Measurements from ENCODE around the gene MMP11. TPM values are rescaled to one million over a fixed set of nuclear protein-coding genes. Genes with fewer than 3 reads are reported as not detected.

Gene MMP11
- total RNA-seq, 2 donors from 2014 or later = 2.3 to 4.5 TPM

DNA sequence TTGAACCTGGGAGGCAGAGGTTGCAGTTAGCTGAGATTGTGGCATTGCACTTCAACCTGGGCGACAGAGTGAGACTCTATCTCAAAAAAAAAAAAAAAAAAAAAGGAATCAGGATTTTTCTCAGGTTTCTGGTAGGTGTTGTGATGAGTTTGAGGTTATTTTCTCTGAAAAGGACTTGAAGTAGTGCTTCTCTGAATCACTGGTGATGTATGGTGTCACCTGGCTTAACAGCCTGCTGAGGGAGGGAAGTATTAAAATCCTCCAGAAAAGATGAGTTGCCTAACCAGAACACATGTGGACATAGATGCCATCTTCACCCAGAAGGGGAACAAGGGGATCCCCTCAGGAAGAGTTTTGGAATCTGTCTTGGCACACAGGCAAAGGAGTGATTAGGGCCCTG, 34.2 kb downstream of the MMP11 start:
- H3K4me3 ChIP-seq = no peak overlapping the region
- H3K27ac ChIP-seq = no peak overlapping the region
- no peak for DNase-seq
- intact Hi-C loops (cut with DNase I) = no loop called here
- TF ChIP-seq, protein P1, sequence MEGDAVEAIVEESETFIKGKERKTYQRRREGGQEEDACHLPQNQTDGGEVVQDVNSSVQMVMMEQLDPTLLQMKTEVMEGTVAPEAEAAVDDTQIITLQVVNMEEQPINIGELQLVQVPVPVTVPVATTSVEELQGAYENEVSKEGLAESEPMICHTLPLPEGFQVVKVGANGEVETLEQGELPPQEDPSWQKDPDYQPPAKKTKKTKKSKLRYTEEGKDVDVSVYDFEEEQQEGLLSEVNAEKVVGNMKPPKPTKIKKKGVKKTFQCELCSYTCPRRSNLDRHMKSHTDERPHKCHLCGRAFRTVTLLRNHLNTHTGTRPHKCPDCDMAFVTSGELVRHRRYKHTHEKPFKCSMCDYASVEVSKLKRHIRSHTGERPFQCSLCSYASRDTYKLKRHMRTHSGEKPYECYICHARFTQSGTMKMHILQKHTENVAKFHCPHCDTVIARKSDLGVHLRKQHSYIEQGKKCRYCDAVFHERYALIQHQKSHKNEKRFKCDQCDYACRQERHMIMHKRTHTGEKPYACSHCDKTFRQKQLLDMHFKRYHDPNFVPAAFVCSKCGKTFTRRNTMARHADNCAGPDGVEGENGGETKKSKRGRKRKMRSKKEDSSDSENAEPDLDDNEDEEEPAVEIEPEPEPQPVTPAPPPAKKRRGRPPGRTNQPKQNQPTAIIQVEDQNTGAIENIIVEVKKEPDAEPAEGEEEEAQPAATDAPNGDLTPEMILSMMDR (IDR thresholded peaks at IDR 0.05) = no peak
- H3K9ac ChIP-seq (ENCODE audit: low read depth in 2 of 2, low read length in 2 of 2) = no peak overlapping the region
- H3K4me1 ChIP-seq = no peaks in the 10 kb centered on the region
- H3K36me3 ChIP-seq = peaks cover 17% of the 10 kb centered on the region
- no peaks in the 10 kb centered on the region for H3K27me3 ChIP-seq
- H3K9me3 ChIP-seq = no peaks in the 10 kb centered on the region

- H3K36me3 ChIP-seq = no peaks in the 10 kb centered on the region
- DNase-seq = no peak
- TF ChIP-seq, protein P1 (IDR thresholded peaks at IDR 0.05) = no peak
Observed at GRCh38 chr22:23812378-23812777, 39.7 kb downstream of the MMP11 start.

DNA sequence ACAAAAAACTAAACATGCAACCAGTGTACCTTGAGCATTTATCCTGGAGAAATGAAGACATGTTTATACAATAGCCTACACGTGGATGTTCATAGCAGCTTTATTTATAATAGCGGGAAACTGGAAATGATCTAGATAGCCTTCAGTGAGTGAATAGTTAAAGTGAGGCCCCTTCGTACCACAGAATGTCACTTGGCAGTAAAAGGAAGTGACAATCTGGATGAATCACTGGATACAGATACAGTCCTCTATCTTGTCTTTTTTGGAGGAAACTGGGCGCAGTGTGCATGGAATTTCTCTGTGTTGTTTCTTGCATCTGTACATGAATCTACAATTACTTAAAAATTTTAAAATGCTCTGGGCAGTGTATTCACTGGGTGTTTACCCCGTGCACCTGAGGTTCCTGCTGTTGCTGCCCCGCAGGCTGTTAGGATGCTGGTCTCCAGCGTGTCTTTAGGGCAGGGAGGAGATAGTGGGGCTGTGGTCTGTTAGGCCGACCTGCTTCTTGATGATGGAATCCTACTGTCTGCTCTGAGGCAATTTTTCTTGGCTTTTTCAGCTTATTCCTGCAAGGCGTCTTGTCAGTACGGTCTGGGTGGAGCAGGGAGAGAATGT, 43.0 kb downstream of the MMP11 start:
- no peak overlapping the region for H3K9ac ChIP-seq (ENCODE audit: low read depth in 2 of 2, low read length in 2 of 2)
- no peaks in the 10 kb centered on the region for H3K27me3 ChIP-seq
- TF ChIP-seq, protein P1 (IDR thresholded peaks at IDR 0.05) = no peak
- no peaks in the 10 kb centered on the region for H3K9me3 ChIP-seq
- peaks cover 12% of the 10 kb centered on the region for H3K36me3 ChIP-seq
- intact Hi-C loops (cut with DNase I) = no loop called here
- no peak overlapping the region for H3K27ac ChIP-seq
- no peak for DNase-seq
- no peak overlapping the region for H3K4me3 ChIP-seq
- no peaks in the 10 kb centered on the region for H3K4me1 ChIP-seq

More at GRCh38 chr22:23812378-23812777, 39.7 kb downstream of the MMP11 start:
- H3K27ac ChIP-seq = no peak overlapping the region
- intact Hi-C loops (cut with DNase I) = no loop called here
- H3K4me1 ChIP-seq = no peaks in the 10 kb centered on the region
- H3K9ac ChIP-seq (ENCODE audit: low read depth in 2 of 2, low read length in 2 of 2) = no peak overlapping the region
- H3K9me3 ChIP-seq = no peaks in the 10 kb centered on the region
- H3K27me3 ChIP-seq = no peaks in the 10 kb centered on the region
- H3K4me3 ChIP-seq = no peak overlapping the region

- DNase-seq = no peak
- H3K9me3 ChIP-seq = no peaks in the 10 kb centered on the region
- H3K27me3 ChIP-seq = no peaks in the 10 kb centered on the region
- H3K9ac ChIP-seq (ENCODE audit: low read depth in 2 of 2, low read length in 2 of 2) = no peak overlapping the region
- intact Hi-C loops (cut with DNase I) = no loop called here
- no peak overlapping the region for H3K4me3 ChIP-seq
- peaks cover 15% of the 10 kb centered on the region for H3K36me3 ChIP-seq
- H3K4me1 ChIP-seq = no peaks in the 10 kb centered on the region
- TF ChIP-seq, protein P1 (IDR thresholded peaks at IDR 0.05) = no peak
- no peak overlapping the region for H3K27ac ChIP-seq
Observed at GRCh38 chr22:23816156-23816976, 43.7 kb downstream of the MMP11 start.

- H3K27me3 ChIP-seq = no peaks in the 10 kb centered on the region
- H3K4me3 ChIP-seq = no peak overlapping the region
- TF ChIP-seq, protein P1 (IDR thresholded peaks at IDR 0.05) = no peak
- peaks cover 16% of the 10 kb centered on the region for H3K36me3 ChIP-seq
- DNase-seq = no peak
- no peaks in the 10 kb centered on the region for H3K4me1 ChIP-seq
- no peak overlapping the region for H3K27ac ChIP-seq
- H3K9me3 ChIP-seq = no peaks in the 10 kb centered on the region
- H3K9ac ChIP-seq (ENCODE audit: low read depth in 2 of 2, low read length in 2 of 2) = no peak overlapping the region
- intact Hi-C loops (cut with DNase I) = no loop called here
Observed at GRCh38 chr22:23817146-23817545, 44.5 kb downstream of the MMP11 start.
